H1 (cell line): ENCODE measurements around the gene RAB40C. TPM values are rescaled to one million over a fixed set of nuclear protein-coding genes. Genes with fewer than 3 reads are reported as not detected.

Source experiments
- ATF2 ChIP-seq: IDR thresholded peaks from 2 replicates; pipeline ENCODE4 v1.6.1; 2012; ENCODE audit warnings: low read length, inconsistent platforms
- BRCA1 ChIP-seq: IDR thresholded peaks from 2 replicates; pipeline ENCODE4 v1.6.1; 2012; ENCODE audit warnings: low read depth, low read length, improper control_type of control experiment
- NRF1 ChIP-seq: IDR thresholded peaks from 2 replicates; pipeline ENCODE4 v1.6.1; 2011; ENCODE audit warnings: mild to moderate bottlenecking, low read depth, low read length, improper control_type of control experiment
- polyA plus RNA-seq, 7 experiments: library from polyadenylated mRNA; depleted of rRNA in 3 of 7; stranded (reverse) in 5 of 7; unstranded in 2 of 7; fragments of >200 nt in 5 of 7; fragments of 200-250 nt in 2 of 7; gene quantifications; 1 replicate in 5 of 7; 2 replicates in 1 of 7; 4 replicates in 1 of 7; pipeline versions ENCODE4 v1.2.1 to v1.2.3, GENCODE V29; 2011 to 2013; ENCODE audit warnings: missing spikeins in 2 of 7, mixed read lengths in 2 of 7
- total RNA-seq: library from RNA; stranded (reverse); fragmentation: NEBNext Ultra II Directional; extraction: Animal tissue kit (Norgen Biotek cat#: 25700); gene quantifications from 2 replicates; pipeline ENCODE4 v1.2.1, GENCODE V29; 2021

The RAB40C gene
- total and polyA plus RNA-seq, 2 of the 8 experiments (the other 6 are each of a cell fraction or from before 2014, with no cell fraction given): 13.9 to 15.6 TPM

GRCh38 chr16:626787-627453 is 37.1 kb downstream of the RAB40C start (continued):
- TF ChIP-seq ATF2 (no peak), BRCA1 (no peak), NRF1 (no peak)
